HG02981 (cell line): ENCODE measurements around the gene DCTN4.
A peak's percentile ranks its signal among the peaks of the same experiment; 100 is the strongest.

Experiments used
- ATAC-seq: cut with Tn5 transposase; IDR thresholded peaks from one replicate; pipeline ENCODE4 v1.9.1; 2021; ENCODE audit warnings: mild to moderate bottlenecking, moderate library complexity; ENCODE audit not compliant: unreplicated experiment

DCTN4 gene

GRCh38 chr5:150672237-150672883, 86.5 kb downstream of the DCTN4 start:
- peak; percentile 42 for ATAC-seq

GRCh38 chr5:150671509-150672236, 87.1 kb downstream of the DCTN4 start:
- ATAC-seq: no peak

- ATAC-seq: no peak
Observed at GRCh38 chr5:150670948-150671310, 87.9 kb downstream of the DCTN4 start.

GRCh38 chr5:150670275-150670947, 88.4 kb downstream of the DCTN4 start:
- no peak for ATAC-seq

GRCh38 chr5:150665044-150665443, 93.8 kb downstream of the DCTN4 start:
- no peak for ATAC-seq

- ATAC-seq: no peak
Observed at GRCh38 chr5:150663936-150664335, 94.9 kb downstream of the DCTN4 start.

GRCh38 chr5:150662731-150663516, 95.9 kb downstream of the DCTN4 start:
- no peak for ATAC-seq

GRCh38 chr5:150661821-150662596, 96.8 kb downstream of the DCTN4 start:
- no peak for ATAC-seq

- ATAC-seq: no peak
Observed at GRCh38 chr5:150661086-150661485, 97.7 kb downstream of the DCTN4 start, which contains the start of gene MYOZ3. Gene MYOZ3, plus strand, starts transcription at chr5:150661251. Its CDS starts 1,691 bp downstream, at chr5:150662942.

- ATAC-seq: no peak
Observed at GRCh38 chr5:150660108-150660831, 98.5 kb downstream of the DCTN4 start.

GRCh38 chr5:150659360-150660107, 99.3 kb downstream of the DCTN4 start:
- ATAC-seq: no peak

- no peak for ATAC-seq
Observed at GRCh38 chr5:150658699-150659265, 100.0 kb downstream of the DCTN4 start.
